HUES6 (cell line): Measurements from ENCODE around the gene SRGAP1.

Experiments
- H3K27ac ChIP-seq: 2 replicates; pipeline ENCODE4 v1.7.0; 2013; ENCODE audit warnings: low read depth, mild to moderate bottlenecking, low read length, inconsistent platforms
- H3K27me3 ChIP-seq: 2 replicates; pipeline ENCODE4 v1.6.1; 2013; ENCODE audit warnings: low read length; ENCODE audit not compliant: control insufficient read depth, insufficient read depth
- H3K36me3 ChIP-seq: 2 replicates; pipeline ENCODE4 v1.6.1; 2013; ENCODE audit warnings: low read length; ENCODE audit not compliant: control insufficient read depth, insufficient read depth
- H3K4me1 ChIP-seq: 2 replicates; pipeline ENCODE4 v1.6.1; 2013; ENCODE audit warnings: low read length; ENCODE audit not compliant: control insufficient read depth, insufficient read depth
- H3K4me3 ChIP-seq: 2 replicates; pipeline ENCODE4 v1.5.1; 2013; ENCODE audit warnings: low read depth, low read length
- H3K9ac ChIP-seq: one replicate; pipeline ENCODE4 v1.6.1; 2013; ENCODE audit warnings: mild to moderate bottlenecking, low read length
- H3K9me3 ChIP-seq: 2 replicates; pipeline ENCODE4 v1.6.1; 2013; ENCODE audit warnings: low read depth, low read length; ENCODE audit not compliant: control insufficient read depth, insufficient read depth

SRGAP1 gene

GRCh38 chr12:63921157-63921556, 76.7 kb downstream of the SRGAP1 start:
- H3K27me3 ChIP-seq = no peaks in the 10 kb centered on the region
- H3K9me3 ChIP-seq = no peaks in the 10 kb centered on the region
- peaks cover 14% of the 10 kb centered on the region for H3K4me1 ChIP-seq
- no peak overlapping the region for H3K4me3 ChIP-seq
- no peaks in the 10 kb centered on the region for H3K36me3 ChIP-seq
- no peak overlapping the region for H3K9ac ChIP-seq
- H3K27ac ChIP-seq = no peak overlapping the region

DNA sequence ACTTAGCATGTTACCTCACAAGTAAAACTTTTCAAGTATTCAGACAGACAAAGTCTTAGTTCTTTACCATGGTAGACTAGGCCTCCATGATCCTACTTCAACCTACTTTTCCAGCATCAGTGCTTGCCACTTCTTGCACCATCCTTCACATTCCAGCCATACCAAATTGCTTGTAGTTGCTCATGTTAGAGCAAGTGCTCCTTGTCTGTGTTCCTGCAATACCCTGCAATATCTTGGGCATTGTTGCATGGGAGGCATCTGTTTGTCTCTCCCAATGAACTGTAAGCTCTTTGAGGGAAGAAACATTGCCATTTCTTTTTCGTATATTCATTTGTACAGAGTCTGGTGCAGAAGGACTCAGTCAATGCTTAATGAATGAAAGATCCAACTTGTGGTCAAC, 78.0 kb downstream of the SRGAP1 start:
- Histone ChIP-seq H3K27ac (no peak overlapping the region), H3K4me3 (no peak overlapping the region)

GRCh38 chr12:63924781-63925180, 80.3 kb downstream of the SRGAP1 start:
- H3K27ac ChIP-seq = no peak overlapping the region
- H3K9ac ChIP-seq = no peak overlapping the region
- H3K4me3 ChIP-seq = no peak overlapping the region
- H3K4me1 ChIP-seq = no peaks in the 10 kb centered on the region
- no peaks in the 10 kb centered on the region for H3K36me3 ChIP-seq
- no peaks in the 10 kb centered on the region for H3K9me3 ChIP-seq
- no peaks in the 10 kb centered on the region for H3K27me3 ChIP-seq

More for the DNA sequence above, 78.0 kb downstream of the SRGAP1 start:
- peaks cover 13% of the 10 kb centered on the region for H3K4me1 ChIP-seq
- no peaks in the 10 kb centered on the region for H3K9me3 ChIP-seq
- no peaks in the 10 kb centered on the region for H3K27me3 ChIP-seq
- no peak overlapping the region for H3K9ac ChIP-seq
- no peaks in the 10 kb centered on the region for H3K36me3 ChIP-seq

DNA sequence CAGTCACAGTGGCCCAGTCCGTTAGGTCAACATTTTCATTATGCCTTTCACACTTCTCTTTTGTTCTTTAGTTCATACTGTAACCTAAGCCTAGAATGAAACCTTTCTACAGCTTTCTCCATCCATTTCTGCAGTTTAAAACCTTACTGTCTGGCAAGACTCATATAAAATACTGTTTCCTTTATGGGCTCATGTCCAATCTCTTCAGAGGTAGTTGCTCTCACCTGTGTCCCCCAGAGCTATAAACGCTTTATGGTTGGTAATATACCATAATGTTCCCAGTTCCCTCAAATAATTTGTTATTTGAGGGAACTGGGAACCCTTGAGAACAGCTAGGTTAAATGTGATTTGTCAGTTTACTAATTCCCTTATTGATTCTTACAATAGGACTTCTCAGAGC, 83.0 kb downstream of the SRGAP1 start:
- Histone ChIP-seq H3K4me3 (no peak overlapping the region), H3K4me1 (no peaks in the 10 kb centered on the region; the same call in 1 of the 2 replicates), H3K9me3 (no peaks in the 10 kb centered on the region), H3K27me3 (no peaks in the 10 kb centered on the region), H3K9ac (no peak overlapping the region), H3K27ac (no peak overlapping the region), H3K36me3 (no peaks in the 10 kb centered on the region)

GRCh38 chr12:63928305-63928704, 83.8 kb downstream of the SRGAP1 start:
- no peak overlapping the region for H3K27ac ChIP-seq
- no peaks in the 10 kb centered on the region; the same call in 1 of the 2 replicates for H3K4me1 ChIP-seq
- H3K27me3 ChIP-seq = no peaks in the 10 kb centered on the region
- no peaks in the 10 kb centered on the region for H3K9me3 ChIP-seq
- H3K9ac ChIP-seq = no peak overlapping the region
- H3K4me3 ChIP-seq = no peak overlapping the region
- H3K36me3 ChIP-seq = no peaks in the 10 kb centered on the region

- H3K9ac ChIP-seq = no peak overlapping the region
- no peak overlapping the region for H3K27ac ChIP-seq
- no peaks in the 10 kb centered on the region for H3K36me3 ChIP-seq
- no peaks in the 10 kb centered on the region; the same call in 1 of the 2 replicates for H3K4me1 ChIP-seq
- no peaks in the 10 kb centered on the region for H3K27me3 ChIP-seq
- H3K9me3 ChIP-seq = no peaks in the 10 kb centered on the region
- H3K4me3 ChIP-seq = no peak overlapping the region
Observed at GRCh38 chr12:63929426-63929825, 84.9 kb downstream of the SRGAP1 start.

GRCh38 chr12:63930971-63931370, 86.5 kb downstream of the SRGAP1 start:
- Histone ChIP-seq H3K4me1 (no peaks in the 10 kb centered on the region; the same call in 1 of the 2 replicates), H3K9ac (no peak overlapping the region), H3K36me3 (no peaks in the 10 kb centered on the region), H3K9me3 (no peaks in the 10 kb centered on the region), H3K27me3 (no peaks in the 10 kb centered on the region), H3K4me3 (no peak overlapping the region), H3K27ac (no peak overlapping the region)

DNA sequence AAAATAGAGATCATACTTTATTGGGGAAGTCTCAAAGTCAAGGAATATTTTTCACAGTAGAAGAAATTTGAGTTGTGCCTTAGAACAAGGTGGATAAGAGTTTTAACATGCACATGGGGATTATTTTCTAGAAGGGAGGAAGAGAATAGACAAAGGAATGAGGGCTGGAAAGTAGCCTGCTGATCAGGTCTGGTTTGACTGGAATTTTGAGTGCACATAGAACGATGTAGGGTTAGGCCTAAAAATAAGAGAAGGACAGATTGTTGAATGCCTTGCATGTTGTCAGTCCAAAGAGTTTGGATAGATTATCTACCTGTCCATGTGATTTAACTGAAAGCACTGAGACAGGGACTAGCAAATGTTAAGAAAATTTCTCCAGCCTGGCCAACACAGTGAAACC, 87.2 kb downstream of the SRGAP1 start:
- H3K9me3 ChIP-seq = no peaks in the 10 kb centered on the region
- no peak overlapping the region for H3K9ac ChIP-seq
- no peaks in the 10 kb centered on the region for H3K27me3 ChIP-seq
- H3K4me3 ChIP-seq = no peak overlapping the region
- no peak overlapping the region for H3K27ac ChIP-seq
- no peaks in the 10 kb centered on the region; the same call in 1 of the 2 replicates for H3K4me1 ChIP-seq
- no peaks in the 10 kb centered on the region for H3K36me3 ChIP-seq

GRCh38 chr12:63934936-63935335, 90.4 kb downstream of the SRGAP1 start:
- no peak overlapping the region for H3K4me3 ChIP-seq
- no peaks in the 10 kb centered on the region for H3K9me3 ChIP-seq
- H3K9ac ChIP-seq = no peak overlapping the region
- H3K36me3 ChIP-seq = no peaks in the 10 kb centered on the region
- H3K4me1 ChIP-seq = peaks cover 4% of the 10 kb centered on the region; the same call in 1 of the 2 replicates
- H3K27ac ChIP-seq = no peak overlapping the region
- no peaks in the 10 kb centered on the region for H3K27me3 ChIP-seq

GRCh38 chr12:63935361-63935760, 90.9 kb downstream of the SRGAP1 start:
- Histone ChIP-seq H3K27ac (no peak overlapping the region), H3K9ac (no peak overlapping the region), H3K4me1 (peaks cover 5% of the 10 kb centered on the region), H3K4me3 (no peak overlapping the region), H3K27me3 (no peaks in the 10 kb centered on the region), H3K9me3 (no peaks in the 10 kb centered on the region), H3K36me3 (no peaks in the 10 kb centered on the region)

DNA sequence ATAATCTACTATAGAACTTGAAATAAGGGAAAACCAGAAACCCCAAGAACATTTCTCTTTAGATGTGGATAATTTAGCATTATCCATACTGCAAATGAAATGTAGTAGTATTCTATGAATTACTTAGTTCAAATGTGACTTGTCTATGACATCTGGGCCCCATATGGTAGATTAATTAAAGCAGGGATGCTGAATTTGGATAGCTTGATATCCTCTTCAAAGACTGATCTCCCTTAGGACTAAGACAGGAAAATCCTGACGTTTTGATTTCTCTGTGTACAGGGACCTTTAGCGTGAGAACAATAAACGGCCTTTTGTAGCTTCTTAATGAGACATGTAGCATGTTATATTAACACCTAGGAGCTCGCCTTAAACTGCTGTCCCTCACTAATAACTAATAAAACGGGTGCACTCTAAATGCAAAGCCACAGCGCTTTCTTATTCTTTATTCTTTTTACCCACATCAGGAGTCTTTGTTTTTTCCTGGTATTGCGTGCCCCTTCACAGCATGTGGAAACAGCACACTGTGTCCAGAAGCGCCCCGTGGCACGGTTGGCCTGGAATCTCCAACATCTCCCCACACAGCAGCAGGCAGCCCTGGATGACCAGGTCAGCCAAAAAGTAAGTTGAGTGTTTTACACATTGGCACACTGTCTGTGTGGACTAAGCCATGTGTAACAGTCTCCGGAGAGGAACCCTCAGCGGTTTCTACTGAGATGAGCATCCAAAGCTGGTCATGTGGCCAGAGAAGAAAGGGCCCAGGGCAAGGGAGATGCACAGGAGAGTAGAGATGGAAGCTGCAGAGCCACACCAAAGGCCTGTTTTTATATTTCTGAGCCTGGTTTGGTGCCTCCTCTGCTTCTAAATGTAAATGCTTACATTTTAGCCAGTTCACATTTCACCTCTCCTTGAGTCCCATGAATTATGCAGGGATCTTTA, 93.1 kb downstream of the SRGAP1 start:
- Histone ChIP-seq H3K36me3 (no peaks in the 10 kb centered on the region), H3K27ac (no peak overlapping the region), H3K9me3 (no peaks in the 10 kb centered on the region), H3K4me3 (no peak overlapping the region), H3K27me3 (no peaks in the 10 kb centered on the region), H3K4me1 (peaks cover 10% of the 10 kb centered on the region), H3K9ac (no peak overlapping the region)
